Measurements from ENCODE around the gene TMEM132A. TPM values are rescaled to one million over a fixed set of nuclear protein-coding genes. Genes with fewer than 3 reads are reported as not detected.

The TMEM132A gene
- total RNA-seq, 1 experiment from 2014 or later = 84.2 TPM

DNA sequence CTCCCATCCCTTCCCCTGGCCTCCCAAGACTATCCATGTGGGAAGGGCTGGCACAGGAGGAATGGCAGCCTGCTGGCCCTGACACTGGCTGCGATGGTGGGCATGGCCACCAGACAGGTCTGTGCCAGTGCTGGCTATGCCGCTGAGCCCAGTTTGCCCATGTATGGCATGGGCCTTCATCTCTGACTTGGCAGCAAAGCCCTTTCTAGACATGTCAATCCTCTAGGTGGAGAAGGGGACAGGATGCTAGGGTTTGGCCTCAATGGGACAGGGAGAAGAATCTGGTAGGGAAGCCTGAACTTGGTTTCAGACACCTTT is 48.1 kb upstream of the TMEM132A start:
- Histone ChIP-seq H3K4me3 (ENCODE audit: low read length) (no peak overlapping the region), H3K36me3 (ENCODE audit: low read depth, low read length) (peaks cover 2% of the 10 kb centered on the region; the same call in 1 of the 2 replicates), H3K9me2 (replicated peaks; ENCODE audit: low read length) (no peaks in the 10 kb centered on the region), H3K27me3 (ENCODE audit: low read length) (no peaks in the 10 kb centered on the region), H3K4me2 (ENCODE audit: low read length) (no peak overlapping the region), H3K79me2 (ENCODE audit: low read length) (no peaks in the 10 kb centered on the region), H4K20me1 (ENCODE audit: low read length) (no peaks in the 10 kb centered on the region), H3K27ac (ENCODE audit: low read length) (no peak overlapping the region), H3F3A (ENCODE audit: low read length, unreplicated experiment) (no peaks in the 10 kb centered on the region), H3K9ac (ENCODE audit: low read length) (no peak overlapping the region), H3K9me3 (ENCODE audit: low read length) (no peaks in the 10 kb centered on the region), H2AFZ (ENCODE audit: low read length) (no peak overlapping the region), H3K4me1 (ENCODE audit: insufficient read depth, low read length) (no peaks in the 10 kb centered on the region)
- BruUV-seq (replicated peaks) = no TSS peak
- no peak for DNase-seq
- intact Hi-C loops (cut with micrococcal nuclease) = no loop called here
- ATAC-seq = no peak
- ChIA-PET CTCF (no interaction called here), POLR2A (ENCODE audit: unreplicated experiment) (no interaction called here)
- TF ChIP-seq, protein P1, sequence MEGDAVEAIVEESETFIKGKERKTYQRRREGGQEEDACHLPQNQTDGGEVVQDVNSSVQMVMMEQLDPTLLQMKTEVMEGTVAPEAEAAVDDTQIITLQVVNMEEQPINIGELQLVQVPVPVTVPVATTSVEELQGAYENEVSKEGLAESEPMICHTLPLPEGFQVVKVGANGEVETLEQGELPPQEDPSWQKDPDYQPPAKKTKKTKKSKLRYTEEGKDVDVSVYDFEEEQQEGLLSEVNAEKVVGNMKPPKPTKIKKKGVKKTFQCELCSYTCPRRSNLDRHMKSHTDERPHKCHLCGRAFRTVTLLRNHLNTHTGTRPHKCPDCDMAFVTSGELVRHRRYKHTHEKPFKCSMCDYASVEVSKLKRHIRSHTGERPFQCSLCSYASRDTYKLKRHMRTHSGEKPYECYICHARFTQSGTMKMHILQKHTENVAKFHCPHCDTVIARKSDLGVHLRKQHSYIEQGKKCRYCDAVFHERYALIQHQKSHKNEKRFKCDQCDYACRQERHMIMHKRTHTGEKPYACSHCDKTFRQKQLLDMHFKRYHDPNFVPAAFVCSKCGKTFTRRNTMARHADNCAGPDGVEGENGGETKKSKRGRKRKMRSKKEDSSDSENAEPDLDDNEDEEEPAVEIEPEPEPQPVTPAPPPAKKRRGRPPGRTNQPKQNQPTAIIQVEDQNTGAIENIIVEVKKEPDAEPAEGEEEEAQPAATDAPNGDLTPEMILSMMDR (conservative IDR thresholded peaks at IDR 0.05; ENCODE audit: low read depth, low read length) = no peak
- TF ChIP-seq EZH2 (IDR thresholded peaks at IDR 0.05; ENCODE audit: low read length, unreplicated experiment) = no peak
- TF ChIP-seq EZH2phosphoT487 (IDR thresholded peaks at IDR 0.05; ENCODE audit: borderline replicate concordance, low read length) = no peak

DNA sequence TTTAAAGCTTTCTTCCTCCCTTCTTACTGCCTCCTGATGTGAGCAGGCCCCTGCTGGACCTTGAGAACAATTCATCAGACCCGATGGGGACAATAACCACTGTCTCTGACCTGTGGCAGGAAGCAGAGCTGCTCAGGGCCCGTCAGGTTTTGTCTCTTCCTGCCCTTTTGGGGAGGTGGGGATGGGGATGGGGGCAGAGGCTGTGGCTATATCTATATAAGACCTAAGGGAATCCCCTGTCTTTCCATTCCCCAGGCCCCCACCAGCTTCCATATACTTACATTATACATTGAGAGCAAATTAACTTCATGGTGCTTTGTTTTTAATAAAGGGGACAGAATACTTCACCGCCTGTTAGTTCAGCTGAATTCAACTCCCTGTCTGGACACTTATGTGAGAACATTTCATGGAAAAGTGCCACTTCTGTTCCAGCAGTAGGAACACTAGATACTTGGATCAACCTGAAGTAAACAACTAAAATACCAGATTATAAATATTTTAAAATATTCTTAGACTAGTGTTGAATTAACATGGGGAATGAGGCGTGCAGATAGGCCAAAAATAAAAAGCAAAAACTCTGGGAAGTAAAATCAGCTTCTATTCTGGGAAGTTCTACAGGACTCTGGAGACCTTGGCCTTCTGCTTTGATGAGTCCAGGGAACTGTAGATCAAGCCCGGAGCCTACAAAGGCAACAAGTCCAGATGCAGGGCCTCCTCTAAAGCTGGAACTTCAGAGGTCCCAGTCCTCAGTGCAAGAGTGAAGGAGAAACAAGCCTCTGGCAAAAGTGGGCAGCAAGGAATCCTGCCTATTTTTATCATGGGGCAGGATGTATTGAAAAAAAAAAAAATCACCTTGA is 45.8 kb upstream of the TMEM132A start:
- Histone ChIP-seq H4K20me1 (ENCODE audit: low read length) (no peaks in the 10 kb centered on the region), H3K27ac (ENCODE audit: low read length) (no peak overlapping the region), H2AFZ (ENCODE audit: low read length) (no peak overlapping the region), H3K9ac (ENCODE audit: low read length) (no peak overlapping the region), H3K36me3 (ENCODE audit: low read depth, low read length) (peaks cover 2% of the 10 kb centered on the region; the same call in 1 of the 2 replicates), H3K27me3 (ENCODE audit: low read length) (no peaks in the 10 kb centered on the region), H3F3A (ENCODE audit: low read length, unreplicated experiment) (no peaks in the 10 kb centered on the region), H3K4me3 (ENCODE audit: low read length) (no peak overlapping the region), H3K9me3 (ENCODE audit: low read length) (no peaks in the 10 kb centered on the region), H3K79me2 (ENCODE audit: low read length) (no peaks in the 10 kb centered on the region), H3K4me2 (ENCODE audit: low read length) (no peak overlapping the region), H3K4me1 (ENCODE audit: insufficient read depth, low read length) (no peaks in the 10 kb centered on the region), H3K9me2 (replicated peaks; ENCODE audit: low read length) (no peaks in the 10 kb centered on the region)
- TF ChIP-seq, protein P1 (conservative IDR thresholded peaks at IDR 0.05; ENCODE audit: low read depth, low read length) = no peak
- no peak for TF ChIP-seq EZH2 (IDR thresholded peaks at IDR 0.05; ENCODE audit: low read length, unreplicated experiment)
- TF ChIP-seq EZH2phosphoT487 (IDR thresholded peaks at IDR 0.05; ENCODE audit: borderline replicate concordance, low read length) = no peak
- no TSS peak for BruUV-seq (replicated peaks)
- DNase-seq = no peak
- intact Hi-C loops (cut with micrococcal nuclease) = no loop called here
- ChIA-PET CTCF (no interaction called here), POLR2A (ENCODE audit: unreplicated experiment) (no interaction called here)
- no peak for ATAC-seq

DNA sequence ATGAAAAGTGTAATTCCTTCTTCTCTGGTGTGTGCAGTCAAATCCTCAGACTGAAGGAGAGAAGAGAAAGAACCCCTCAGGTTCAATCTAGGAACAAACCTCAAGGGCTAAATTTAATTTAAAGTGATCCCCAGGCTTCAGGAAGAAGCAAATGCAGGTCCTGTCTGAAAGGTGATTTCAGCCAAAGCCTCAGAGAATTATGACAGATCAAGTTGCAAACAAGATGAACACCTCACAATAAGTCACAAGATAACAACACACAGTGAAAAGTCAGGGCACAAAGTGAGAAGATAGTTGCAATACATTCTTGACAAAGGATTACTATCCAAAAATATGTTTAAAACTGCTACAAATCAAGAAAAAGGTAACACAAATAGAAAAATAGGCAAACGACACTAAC is 45.2 kb upstream of the TMEM132A start:
- Histone ChIP-seq H3K4me2 (ENCODE audit: low read length) (no peak overlapping the region), H3K27ac (ENCODE audit: low read length) (no peak overlapping the region), H3K27me3 (ENCODE audit: low read length) (no peaks in the 10 kb centered on the region), H3F3A (ENCODE audit: low read length, unreplicated experiment) (no peaks in the 10 kb centered on the region), H3K4me1 (ENCODE audit: insufficient read depth, low read length) (no peaks in the 10 kb centered on the region), H3K79me2 (ENCODE audit: low read length) (no peaks in the 10 kb centered on the region), H4K20me1 (ENCODE audit: low read length) (no peaks in the 10 kb centered on the region), H3K9me3 (ENCODE audit: low read length) (no peaks in the 10 kb centered on the region), H3K9ac (ENCODE audit: low read length) (no peak overlapping the region), H3K9me2 (replicated peaks; ENCODE audit: low read length) (no peaks in the 10 kb centered on the region), H2AFZ (ENCODE audit: low read length) (no peak overlapping the region), H3K4me3 (ENCODE audit: low read length) (no peak overlapping the region), H3K36me3 (ENCODE audit: low read depth, low read length) (peaks cover 2% of the 10 kb centered on the region; the same call in 1 of the 2 replicates)
- ChIA-PET CTCF (no interaction called here), POLR2A (ENCODE audit: unreplicated experiment) (no interaction called here)
- ATAC-seq = no peak
- no peak for TF ChIP-seq EZH2 (IDR thresholded peaks at IDR 0.05; ENCODE audit: low read length, unreplicated experiment)
- no peak for TF ChIP-seq EZH2phosphoT487 (IDR thresholded peaks at IDR 0.05; ENCODE audit: borderline replicate concordance, low read length)
- TF ChIP-seq, protein P1 (conservative IDR thresholded peaks at IDR 0.05; ENCODE audit: low read depth, low read length) = no peak
- DNase-seq = no peak
- BruUV-seq (replicated peaks) = no TSS peak
- intact Hi-C loops (cut with micrococcal nuclease) = no loop called here

Measured in PC-3 (cell line).